Gastroesophageal sphincter (tissue), 4 donors: ENCODE measurements around the gene AGBL4. TPM values are rescaled to one million over a fixed set of nuclear protein-coding genes. Genes with fewer than 3 reads are reported as not detected.

Source experiments
- ATAC-seq: fragments of 150-250 bp; one replicate; pipeline ENCODE4 v1.9.1; 2016; ENCODE audit warnings: mild to moderate bottlenecking, moderate library complexity
- H3K27ac ChIP-seq, 4 donors: fragments of 200-600 bp; sonication (generic) in 3 of 4; 1 replicate in 3 of 4; 2 replicates in 1 of 4; pipeline ENCODE4 v1.5.1; 2016 to 2019
- H3K27me3 ChIP-seq: fragments of 200-600 bp; sonication (generic); one replicate; pipeline ENCODE4 v1.5.1; 2019
- H3K36me3 ChIP-seq, 2 donors: fragments of 200-600 bp; sonication (generic); one replicate each; pipeline ENCODE4 v1.5.1; 2019; ENCODE audit warnings: control low read depth in 1 of 2
- H3K4me1 ChIP-seq, 3 donors: fragments of 200-600 bp; sonication (generic); 1 replicate in 2 of 3; 2 replicates in 1 of 3; pipeline ENCODE4 v1.5.1; 2016 to 2019; ENCODE audit warnings: control low read depth in 2 of 3
- H3K4me3 ChIP-seq, 2 donors: fragments of 200-600 bp; sonication (generic); one replicate each; pipeline ENCODE4 v1.5.1; 2019; ENCODE audit warnings: mild to moderate bottlenecking in 1 of 2, moderate library complexity in 1 of 2
- H3K9me3 ChIP-seq, 3 donors: fragments of 200-600 bp; sonication (generic); one replicate each; pipeline ENCODE4 v1.5.1; 2017 to 2019; ENCODE audit warnings: control low read depth in 2 of 3
- EP300 ChIP-seq: sonication (generic); formaldehyde crosslinking; IDR thresholded peaks from one replicate; pipeline ENCODE4 v1.6.1; 2017; ENCODE audit warnings: antibody characterized with exemption, mild to moderate bottlenecking
- POLR2A ChIP-seq, 2 donors: fragments of 450-650 bp; IDR thresholded peaks; one replicate each; pipeline ENCODE4 v1.6.1; 2017; ENCODE audit warnings: antibody characterized with exemption in 2 of 2, mild to moderate bottlenecking in 2 of 2, moderate library complexity in 1 of 2
- POLR2AphosphoS5 ChIP-seq: sonication (generic); formaldehyde crosslinking; IDR thresholded peaks from one replicate; pipeline ENCODE4 v1.6.1; 2017; ENCODE audit warnings: antibody characterized with exemption
- WGBS, 2 donors: methylation state at CpG; one replicate each; pipeline ENCODE4 v1.1.5; 2018; ENCODE audit warnings: low coverage in 1 of 2; 5-methylcytosine and 5-hydroxymethylcytosine counted together
- total RNA-seq, 4 donors: library from RNA; depleted of rRNA; stranded (reverse); fragments of >200 nt; gene quantifications; one replicate each; pipeline ENCODE4 v1.1.0, GENCODE V29; 2016
- TF ChIP-seq, protein P1 (sequence below), 4 experiments: fragments of 200-600 bp in 2 of 4; fragments of 450-650 bp in 2 of 4; sonication (generic) in 1 of 4; IDR thresholded peaks; one replicate each; pipeline ENCODE4 v1.5.1; 2017 to 2019; ENCODE audit warnings: antibody characterized with exemption in 4 of 4, mild to moderate bottlenecking in 2 of 4, moderate library complexity in 2 of 4

The AGBL4 gene
- total RNA-seq, 4 donors from 2014 or later, result 1.6 TPM; not detected in 3

DNA sequence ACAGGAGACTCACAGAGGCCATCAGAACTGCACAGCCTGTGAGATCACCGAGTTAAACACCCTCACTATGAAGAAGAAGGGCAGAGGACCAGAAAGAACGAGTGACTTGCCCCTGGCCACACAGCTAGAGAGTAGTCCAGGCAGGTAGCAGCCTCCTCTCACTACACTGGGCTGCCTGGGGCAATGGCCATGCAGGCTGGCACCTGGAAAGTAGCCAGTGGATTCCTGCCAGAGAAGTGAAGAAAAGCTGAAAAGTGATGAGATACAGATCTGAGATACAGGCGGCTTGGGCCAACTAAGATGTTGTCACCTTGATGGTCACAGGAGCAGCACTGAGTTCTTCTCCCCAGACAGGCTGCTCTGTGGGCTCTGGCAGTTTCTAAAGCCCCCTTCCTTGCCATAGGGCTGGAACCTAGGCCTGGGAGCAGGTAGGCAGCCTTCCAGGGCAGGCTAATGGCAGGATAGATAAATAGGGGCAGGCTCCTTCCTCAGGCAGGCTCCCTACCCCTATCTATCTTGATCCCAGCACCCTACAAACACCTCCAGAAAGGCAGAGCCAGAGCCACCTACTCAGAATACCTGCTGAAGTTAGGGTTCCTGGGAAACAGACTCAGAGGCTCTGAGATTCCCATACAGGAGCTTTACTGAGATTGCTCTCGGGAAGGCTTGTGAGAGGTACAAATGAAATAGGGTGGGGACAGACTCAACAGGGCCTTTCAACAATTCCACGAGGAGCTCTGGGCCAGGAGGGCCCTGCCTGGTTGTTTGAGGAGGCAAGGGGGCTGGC, 1353.3 kb downstream of the AGBL4 start:
- no peaks in the 10 kb centered on the region for H3K36me3 ChIP-seq
- no peak overlapping the region for H3K27ac ChIP-seq
- no peaks in the 10 kb centered on the region for H3K4me1 ChIP-seq
- ATAC-seq, result no peak
- 60 to 67% methylated on average over 1 of the region's 5 CpGs for WGBS, 2 donors
- no peaks in the 10 kb centered on the region for H3K9me3 ChIP-seq
- TF ChIP-seq EP300 (no peak), POLR2A (IDR thresholded peaks at IDR 0.05) (no peak), POLR2AphosphoS5 (no peak)
- TF ChIP-seq, protein P1, sequence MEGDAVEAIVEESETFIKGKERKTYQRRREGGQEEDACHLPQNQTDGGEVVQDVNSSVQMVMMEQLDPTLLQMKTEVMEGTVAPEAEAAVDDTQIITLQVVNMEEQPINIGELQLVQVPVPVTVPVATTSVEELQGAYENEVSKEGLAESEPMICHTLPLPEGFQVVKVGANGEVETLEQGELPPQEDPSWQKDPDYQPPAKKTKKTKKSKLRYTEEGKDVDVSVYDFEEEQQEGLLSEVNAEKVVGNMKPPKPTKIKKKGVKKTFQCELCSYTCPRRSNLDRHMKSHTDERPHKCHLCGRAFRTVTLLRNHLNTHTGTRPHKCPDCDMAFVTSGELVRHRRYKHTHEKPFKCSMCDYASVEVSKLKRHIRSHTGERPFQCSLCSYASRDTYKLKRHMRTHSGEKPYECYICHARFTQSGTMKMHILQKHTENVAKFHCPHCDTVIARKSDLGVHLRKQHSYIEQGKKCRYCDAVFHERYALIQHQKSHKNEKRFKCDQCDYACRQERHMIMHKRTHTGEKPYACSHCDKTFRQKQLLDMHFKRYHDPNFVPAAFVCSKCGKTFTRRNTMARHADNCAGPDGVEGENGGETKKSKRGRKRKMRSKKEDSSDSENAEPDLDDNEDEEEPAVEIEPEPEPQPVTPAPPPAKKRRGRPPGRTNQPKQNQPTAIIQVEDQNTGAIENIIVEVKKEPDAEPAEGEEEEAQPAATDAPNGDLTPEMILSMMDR (IDR thresholded peaks at IDR 0.05), result no peak
- no peaks in the 10 kb centered on the region for H3K27me3 ChIP-seq
- H3K4me3 ChIP-seq, result no peak overlapping the region

DNA sequence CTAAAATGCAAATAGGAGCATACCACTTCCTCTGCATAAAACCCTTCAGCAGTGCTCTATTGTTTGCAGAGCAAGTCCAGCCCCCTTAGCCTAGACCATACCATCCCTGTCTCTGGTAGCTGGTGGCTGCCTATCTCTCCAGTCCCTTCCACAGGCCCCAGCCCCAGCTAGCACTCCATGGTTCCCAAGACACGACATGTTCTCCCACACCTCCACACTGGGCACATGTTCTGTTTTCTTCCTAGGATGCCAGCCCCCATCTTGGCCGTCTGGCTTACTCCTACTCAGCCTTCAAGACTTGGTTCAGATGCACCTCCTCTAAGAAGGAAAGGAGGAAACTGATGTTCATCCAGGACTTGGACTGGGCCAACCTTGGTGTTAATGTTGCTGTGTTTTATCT, 1355.4 kb downstream of the AGBL4 start:
- Histone ChIP-seq H3K4me1 (no peaks in the 10 kb centered on the region), H3K36me3 (no peaks in the 10 kb centered on the region), H3K9me3 (no peaks in the 10 kb centered on the region), H3K4me3 (no peak overlapping the region), H3K27ac (no peak overlapping the region), H3K27me3 (no peaks in the 10 kb centered on the region)
- WGBS, 2 donors, result no CpG with 5 or more reads among the region's 2 CpGs
- TF ChIP-seq EP300 (no peak), POLR2AphosphoS5 (no peak), POLR2A (IDR thresholded peaks at IDR 0.05) (no peak)
- TF ChIP-seq, protein P1 (IDR thresholded peaks at IDR 0.05), result no peak
- no peak for ATAC-seq

DNA sequence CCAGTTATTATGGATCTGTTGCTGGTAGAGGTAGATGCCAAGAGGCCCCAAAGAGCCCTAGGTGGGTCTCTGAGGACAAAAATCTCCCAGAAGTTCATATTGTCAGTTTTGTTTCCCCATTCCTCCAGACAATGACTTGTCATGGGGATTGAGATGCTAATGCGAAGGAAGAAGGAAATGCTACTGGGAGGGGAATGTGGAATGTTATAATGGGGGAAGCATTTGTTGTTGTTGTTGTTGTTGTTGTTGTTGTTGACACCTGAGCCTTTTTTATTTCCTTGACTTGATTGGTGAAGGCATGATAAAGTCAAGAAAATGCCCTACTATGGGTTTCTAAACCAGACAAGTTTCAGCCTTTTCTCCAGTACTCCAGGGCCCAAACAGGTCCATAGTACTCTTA, 1356.0 kb downstream of the AGBL4 start:
- Histone ChIP-seq H3K4me1 (no peaks in the 10 kb centered on the region), H3K27me3 (no peaks in the 10 kb centered on the region), H3K27ac (no peak overlapping the region), H3K4me3 (no peak overlapping the region), H3K9me3 (no peaks in the 10 kb centered on the region), H3K36me3 (no peaks in the 10 kb centered on the region)
- no peak for ATAC-seq
- TF ChIP-seq EP300 (no peak), POLR2AphosphoS5 (no peak), POLR2A (IDR thresholded peaks at IDR 0.05) (no peak)
- TF ChIP-seq, protein P1 (IDR thresholded peaks at IDR 0.05), result no peak
- 73 to 100% methylated on average over 1 of the region's 1 CpG for WGBS, 2 donors

DNA sequence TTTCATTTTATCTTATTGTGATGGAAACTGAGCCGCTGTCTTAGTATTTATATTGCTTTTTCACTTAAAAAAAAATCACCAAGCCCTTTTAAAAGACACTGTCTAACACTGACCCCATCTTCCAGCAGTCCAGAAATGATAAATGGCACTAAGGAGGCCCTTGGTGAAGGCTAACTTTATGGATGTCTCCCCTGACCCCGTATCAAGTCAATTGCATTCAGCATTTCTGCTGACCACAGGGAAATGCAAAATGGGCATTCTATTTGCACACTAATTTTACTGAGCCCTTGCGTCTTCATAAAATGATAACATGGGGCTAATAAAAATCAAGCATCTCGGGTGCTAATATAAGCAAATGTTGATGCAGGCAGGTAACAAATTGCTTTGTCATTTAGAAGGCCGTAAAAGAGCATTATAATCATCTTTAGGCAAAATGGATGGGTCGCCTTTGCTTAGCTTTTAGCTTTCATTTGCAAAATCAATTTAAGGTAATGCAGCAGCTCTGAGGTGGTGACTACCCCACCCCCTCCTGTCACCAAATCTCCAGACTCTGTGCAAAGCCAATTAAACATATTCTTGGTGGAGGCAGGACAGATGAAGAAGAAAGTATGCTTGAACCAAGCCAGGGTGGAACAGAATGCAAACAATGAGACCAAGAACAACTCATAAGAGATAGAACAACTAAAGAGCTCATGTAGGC, 1357.9 kb downstream of the AGBL4 start:
- H3K4me1 ChIP-seq, result no peaks in the 10 kb centered on the region
- H3K27ac ChIP-seq, result no peak overlapping the region
- no peaks in the 10 kb centered on the region for H3K9me3 ChIP-seq
- 87 to 88% methylated on average over 6 of the region's 6 CpGs for whole genome bisulfite sequencing, 2 donors
- no peaks in the 10 kb centered on the region for H3K36me3 ChIP-seq
- no peak for ATAC-seq
- no peaks in the 10 kb centered on the region for H3K27me3 ChIP-seq
- no peak overlapping the region for H3K4me3 ChIP-seq
- TF ChIP-seq, protein P1 (IDR thresholded peaks at IDR 0.05), result no peak
- no peak for TF ChIP-seq POLR2A (IDR thresholded peaks at IDR 0.05)
- TF ChIP-seq EP300, result no peak
